KMS-11 (cell line): ENCODE data around the gene FILIP1.

Source experiments
- H2AFZ ChIP-seq: fragments of 200-600 bp; sonication (generic); 2 replicates; pipeline ENCODE4 v1.6.1; 2016; ENCODE audit warnings: antibody characterized with exemption, mixed run types, low read depth
- H3K27ac ChIP-seq: fragments of 200-600 bp; sonication (generic); 2 replicates; pipeline ENCODE4 v1.6.1; 2016; ENCODE audit warnings: mild to moderate bottlenecking, mixed run types
- H3K27me3 ChIP-seq: fragments of 200-600 bp; sonication (generic); 2 replicates; pipeline ENCODE4 v1.6.1; 2017; ENCODE audit warnings: mild to moderate bottlenecking, low read depth, mixed run types, moderate library complexity; ENCODE audit not compliant: insufficient read depth
- H3K36me3 ChIP-seq: fragments of 200-600 bp; sonication (generic); 2 replicates; pipeline ENCODE4 v1.6.1; 2017; ENCODE audit warnings: mild to moderate bottlenecking, mixed run types; ENCODE audit not compliant: insufficient read depth
- H3K4me1 ChIP-seq: fragments of 200-600 bp; sonication (generic); 2 replicates; pipeline ENCODE4 v1.6.1; 2016; ENCODE audit warnings: mild to moderate bottlenecking, low read depth, mixed run types; ENCODE audit not compliant: poor library complexity, severe bottlenecking
- H3K4me2 ChIP-seq: fragments of 200-600 bp; sonication (generic); 2 replicates; pipeline ENCODE4 v1.7.0; 2016; ENCODE audit warnings: mild to moderate bottlenecking, mixed run types
- H3K4me3 ChIP-seq: fragments of 200-600 bp; sonication (generic); IDR thresholded peaks from 2 replicates; pipeline ENCODE4 v1.6.1; 2017; ENCODE audit warnings: low read depth, low read length, mixed read lengths; ENCODE audit not compliant: insufficient read depth
- H3K79me2 ChIP-seq: fragments of 200-600 bp; sonication (generic); 2 replicates; pipeline ENCODE4 v1.6.1; 2016; ENCODE audit warnings: low read depth, mixed run types; ENCODE audit not compliant: insufficient read depth
- H3K9ac ChIP-seq: fragments of 200-600 bp; sonication (generic); 2 replicates; pipeline ENCODE4 v1.6.1; 2016; ENCODE audit warnings: mild to moderate bottlenecking, mixed run types
- H4K20me1 ChIP-seq: fragments of 200-600 bp; sonication (generic); 2 replicates; pipeline ENCODE4 v1.6.1; 2016; ENCODE audit warnings: mild to moderate bottlenecking, mixed run types; ENCODE audit not compliant: insufficient read depth
- CTCF ChIP-seq: fragments of 200-600 bp; sonication (generic); conservative IDR thresholded peaks from 2 replicates; pipeline ENCODE4 v1.6.1; 2017; ENCODE audit warnings: low read depth, mild to moderate bottlenecking, antibody characterized with exemption, low read length, moderate library complexity, mixed read lengths

FILIP1 gene, protein sequence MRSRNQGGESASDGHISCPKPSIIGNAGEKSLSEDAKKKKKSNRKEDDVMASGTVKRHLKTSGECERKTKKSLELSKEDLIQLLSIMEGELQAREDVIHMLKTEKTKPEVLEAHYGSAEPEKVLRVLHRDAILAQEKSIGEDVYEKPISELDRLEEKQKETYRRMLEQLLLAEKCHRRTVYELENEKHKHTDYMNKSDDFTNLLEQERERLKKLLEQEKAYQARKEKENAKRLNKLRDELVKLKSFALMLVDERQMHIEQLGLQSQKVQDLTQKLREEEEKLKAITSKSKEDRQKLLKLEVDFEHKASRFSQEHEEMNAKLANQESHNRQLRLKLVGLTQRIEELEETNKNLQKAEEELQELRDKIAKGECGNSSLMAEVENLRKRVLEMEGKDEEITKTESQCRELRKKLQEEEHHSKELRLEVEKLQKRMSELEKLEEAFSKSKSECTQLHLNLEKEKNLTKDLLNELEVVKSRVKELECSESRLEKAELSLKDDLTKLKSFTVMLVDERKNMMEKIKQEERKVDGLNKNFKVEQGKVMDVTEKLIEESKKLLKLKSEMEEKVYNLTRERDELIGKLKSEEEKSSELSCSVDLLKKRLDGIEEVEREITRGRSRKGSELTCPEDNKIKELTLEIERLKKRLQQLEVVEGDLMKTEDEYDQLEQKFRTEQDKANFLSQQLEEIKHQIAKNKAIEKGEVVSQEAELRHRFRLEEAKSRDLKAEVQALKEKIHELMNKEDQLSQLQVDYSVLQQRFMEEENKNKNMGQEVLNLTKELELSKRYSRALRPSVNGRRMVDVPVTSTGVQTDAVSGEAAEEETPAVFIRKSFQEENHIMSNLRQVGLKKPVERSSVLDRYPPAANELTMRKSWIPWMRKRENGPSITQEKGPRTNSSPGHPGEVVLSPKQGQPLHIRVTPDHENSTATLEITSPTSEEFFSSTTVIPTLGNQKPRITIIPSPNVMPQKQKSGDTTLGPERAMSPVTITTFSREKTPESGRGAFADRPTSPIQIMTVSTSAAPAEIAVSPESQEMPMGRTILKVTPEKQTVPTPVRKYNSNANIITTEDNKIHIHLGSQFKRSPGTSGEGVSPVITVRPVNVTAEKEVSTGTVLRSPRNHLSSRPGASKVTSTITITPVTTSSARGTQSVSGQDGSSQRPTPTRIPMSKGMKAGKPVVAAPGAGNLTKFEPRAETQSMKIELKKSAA (N-terminal part only)

GRCh38 chr6:75493400-75494064 is at the start of gene FILIP1:
Gene FILIP1 (minus strand): TSS chr6:75493800. CDS start chr6:75414972, 78,828 bp downstream.
- Histone ChIP-seq H3K9ac (no peak within 1 kb of the TSS), H3K27me3 (no peaks in the 10 kb centered on the region), H2AFZ (no peak within 1 kb of the TSS), H4K20me1 (no peaks in the 10 kb centered on the region), H3K4me2 (no peak within 1 kb of the TSS), H3K36me3 (no peaks in the 10 kb centered on the region), H3K4me3 (no peak within 1 kb of the TSS), H3K4me1 (no peaks in the 10 kb centered on the region), H3K27ac (no peak within 1 kb of the TSS), H3K79me2 (no peaks in the 10 kb centered on the region)
- no peak for TF ChIP-seq CTCF

GRCh38 chr6:75543311-75543710 is 49.7 kb upstream of the FILIP1 start:
- H3K79me2 ChIP-seq: no peaks in the 10 kb centered on the region

DNA sequence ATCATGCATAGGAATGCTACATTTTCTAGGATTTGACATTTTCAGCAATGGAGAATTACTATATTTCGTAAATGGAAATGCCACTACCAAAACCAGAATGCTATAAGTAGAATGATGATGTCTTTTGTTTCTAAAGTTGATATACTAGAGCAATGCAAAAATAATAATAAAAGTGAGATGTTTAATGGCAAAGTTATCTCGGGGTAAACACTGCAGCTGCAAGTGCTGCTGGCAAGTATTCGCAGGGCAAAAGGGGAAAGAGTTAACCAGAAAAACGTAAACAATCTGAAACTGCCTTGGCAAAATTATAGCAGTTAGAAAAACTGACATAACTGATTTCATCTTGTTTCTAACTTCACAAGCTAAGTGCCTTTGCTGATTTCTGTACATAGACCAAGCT is 45.5 kb upstream of the FILIP1 start:
- Histone ChIP-seq H3K4me3 (no peak overlapping the region), H3K9ac (no peak overlapping the region), H3K27me3 (no peaks in the 10 kb centered on the region), H3K27ac (no peak overlapping the region), H3K4me1 (no peaks in the 10 kb centered on the region), H3K4me2 (no peak overlapping the region), H4K20me1 (no peaks in the 10 kb centered on the region), H3K79me2 (no peaks in the 10 kb centered on the region), H3K36me3 (no peaks in the 10 kb centered on the region), H2AFZ (no peak overlapping the region)
- TF ChIP-seq CTCF: no peak

More at GRCh38 chr6:75543311-75543710, 49.7 kb upstream of the FILIP1 start:
- Histone ChIP-seq H3K27ac (no peak overlapping the region), H3K9ac (no peak overlapping the region), H3K4me3 (no peak overlapping the region), H3K4me2 (no peak overlapping the region), H2AFZ (no peak overlapping the region), H3K4me1 (no peaks in the 10 kb centered on the region), H4K20me1 (no peaks in the 10 kb centered on the region), H3K36me3 (no peaks in the 10 kb centered on the region), H3K27me3 (no peaks in the 10 kb centered on the region)
- no peak for TF ChIP-seq CTCF

GRCh38 chr6:75532521-75532920 is 38.9 kb upstream of the FILIP1 start:
- H3K4me2 ChIP-seq: no peak overlapping the region
- H3K27ac ChIP-seq: no peak overlapping the region
- H3K4me1 ChIP-seq: no peaks in the 10 kb centered on the region
- no peak overlapping the region for H3K9ac ChIP-seq
- no peaks in the 10 kb centered on the region for H3K36me3 ChIP-seq
- no peaks in the 10 kb centered on the region for H3K27me3 ChIP-seq
- H3K4me3 ChIP-seq: no peak overlapping the region
- no peak overlapping the region for H2AFZ ChIP-seq
- no peaks in the 10 kb centered on the region for H4K20me1 ChIP-seq
- H3K79me2 ChIP-seq: no peaks in the 10 kb centered on the region
- TF ChIP-seq CTCF: no peak
